Stimulated activated CD4-positive, alpha-beta T cell treated with anti-CD3 and anti-CD28 coated beads, Interleukin-2, amount 100 ng/mL, for 24 hours (primary cell): ENCODE results near the gene ELMO1.

Source experiments
- DNase-seq, 2 donors: peaks; one replicate each; pipeline ENCODE4 v3.0.0-alpha.2; 2020

ELMO1 gene

DNA sequence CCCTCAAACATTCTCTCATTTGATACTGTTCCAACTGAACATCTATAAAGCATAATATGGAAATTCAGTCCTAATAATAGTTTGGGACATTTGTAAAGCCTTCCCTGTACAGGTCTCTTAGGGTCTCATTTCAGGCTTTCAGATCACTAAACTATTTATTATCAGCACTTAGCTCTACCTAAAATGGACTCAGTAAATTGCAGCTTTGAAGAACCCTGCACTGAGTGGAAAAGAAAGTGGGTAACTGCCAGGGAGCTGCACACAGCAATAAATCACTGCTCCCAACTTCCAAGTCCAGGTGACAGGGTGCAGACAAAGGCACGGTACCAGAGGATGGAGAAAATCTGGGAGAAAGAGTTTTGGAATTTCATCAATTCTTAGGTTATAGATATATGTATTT lies 559.5 kb downstream of the ELMO1 start:
- DNase-seq, result no peak

DNA sequence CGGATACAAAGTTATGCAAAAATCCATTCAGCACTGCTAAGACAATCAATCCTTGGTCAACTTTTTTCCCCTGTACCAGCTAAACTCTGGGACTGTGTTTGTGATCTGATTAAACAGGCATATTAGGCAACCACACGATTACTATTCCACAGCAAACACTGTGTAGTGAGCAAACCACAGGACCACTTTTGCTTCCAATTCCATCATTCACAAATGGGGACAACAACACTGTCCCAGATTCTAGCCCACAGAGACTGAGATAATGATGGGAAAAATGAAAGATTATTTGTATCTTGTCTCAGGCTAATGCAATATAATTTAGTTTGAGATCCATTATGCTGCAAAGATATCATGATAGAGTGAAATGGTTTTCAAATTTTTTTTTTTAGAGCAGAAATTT lies 560.7 kb downstream of the ELMO1 start:
- DNase-seq, result no peak

DNA sequence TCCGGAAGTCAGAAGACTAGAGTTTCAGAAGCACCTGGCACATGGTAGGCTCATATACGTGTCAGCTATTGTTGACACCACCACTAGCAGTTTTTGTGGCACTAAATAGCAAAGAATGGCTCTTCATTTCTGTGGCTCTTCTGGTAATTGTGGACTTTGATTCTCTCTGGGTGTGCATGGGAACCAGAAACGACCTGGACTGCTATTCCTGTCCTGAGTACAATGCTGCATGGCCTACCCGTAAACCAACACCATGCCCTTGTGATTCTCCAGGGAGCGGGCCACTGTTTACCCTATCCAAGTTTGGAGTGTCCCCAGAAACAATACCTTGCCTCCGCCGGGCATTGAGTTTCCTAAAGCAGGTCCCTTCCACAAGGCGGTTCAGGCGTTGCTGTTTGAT lies 561.4 kb downstream of the ELMO1 start:
- no peak for DNase-seq

DNA sequence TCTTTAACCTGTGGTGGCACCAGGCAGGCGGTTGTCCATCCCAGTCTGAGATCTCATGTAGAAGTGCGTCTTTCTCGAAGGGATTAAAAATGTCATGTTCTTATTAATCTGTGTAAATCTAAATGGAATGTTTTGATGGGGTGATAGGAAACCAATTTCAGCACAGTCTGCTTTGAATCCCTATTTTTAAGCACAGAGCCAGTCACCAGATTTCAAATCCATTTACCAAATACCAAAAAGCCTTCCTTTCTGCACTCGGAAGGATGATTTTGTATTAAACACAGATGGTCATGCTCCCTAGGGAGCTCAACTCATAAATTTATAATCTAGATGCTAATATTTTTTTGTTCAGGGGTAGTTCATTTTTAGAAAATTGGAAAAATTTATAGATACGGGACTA lies 563.8 kb downstream of the ELMO1 start:
- DNase-seq, result no peak

DNA sequence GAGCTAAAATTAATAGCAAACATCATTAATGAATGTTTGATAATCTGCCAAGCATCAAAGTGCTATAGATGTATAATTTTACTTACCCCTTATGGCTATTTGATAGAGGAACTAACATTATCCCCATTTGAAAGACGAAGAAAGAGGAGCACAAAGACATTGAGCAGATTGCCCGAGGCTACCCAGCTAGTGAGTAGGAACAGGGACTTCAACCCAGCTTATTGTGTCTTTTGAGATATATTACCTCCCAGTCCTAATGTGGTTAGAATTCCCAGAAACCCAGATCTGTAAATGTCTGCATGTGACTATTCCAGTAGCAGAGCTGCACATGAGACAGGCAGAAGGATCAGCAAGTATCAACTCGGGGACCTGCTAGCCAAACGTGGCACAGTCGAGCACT lies 564.3 kb downstream of the ELMO1 start:
- DNase-seq, result no peak

DNA sequence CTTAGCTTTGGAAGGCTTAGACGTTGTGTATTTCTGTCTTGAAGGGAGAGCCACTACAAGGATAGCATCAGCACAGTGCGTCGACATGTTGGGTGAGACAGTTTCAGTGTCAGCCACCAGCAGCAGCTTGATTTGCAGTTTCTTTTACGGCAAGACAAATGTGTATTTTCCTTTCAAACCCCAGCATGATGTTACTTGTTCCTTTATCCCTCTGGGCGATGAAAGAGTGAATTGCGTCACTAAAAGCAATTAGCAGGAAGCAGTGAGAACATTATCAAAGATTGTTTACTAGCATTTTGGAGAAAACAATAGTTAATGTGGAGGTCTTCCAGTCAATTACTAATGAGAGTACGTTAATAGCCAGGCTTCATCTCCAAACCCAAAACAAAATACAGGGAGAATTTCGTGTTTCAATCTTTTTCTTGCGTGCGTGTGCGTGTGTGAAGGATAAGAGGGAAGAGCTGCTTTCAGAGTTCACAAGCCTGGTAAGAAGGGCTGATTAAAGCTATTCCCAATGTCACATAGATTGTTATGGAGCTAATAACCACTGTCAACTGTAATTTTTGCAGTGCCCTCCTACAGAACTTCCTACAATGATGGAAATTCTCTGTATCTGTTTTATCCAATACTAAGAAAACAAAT lies 567.3 kb downstream of the ELMO1 start:
- DNase-seq, result no peak

DNA sequence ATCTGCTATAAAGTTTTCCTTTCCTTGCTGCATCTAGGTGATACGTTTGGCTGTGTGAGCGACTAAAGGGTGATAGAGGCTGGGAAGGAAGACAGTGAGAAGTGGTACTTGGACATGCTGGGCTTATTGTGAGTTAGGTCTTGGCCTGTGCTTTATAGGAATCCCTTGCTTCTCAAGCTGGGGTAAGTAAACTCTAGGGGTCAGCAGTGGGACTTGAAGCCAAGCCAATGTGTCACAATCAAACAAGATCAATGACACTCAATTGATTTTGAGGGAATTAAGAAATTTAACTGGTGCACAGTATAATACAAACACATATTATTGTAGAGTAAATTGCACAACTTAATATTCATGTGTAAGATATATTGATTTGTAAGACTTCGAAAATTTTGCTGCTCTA lies 568.6 kb downstream of the ELMO1 start:
- DNase-seq, result no peak

DNA sequence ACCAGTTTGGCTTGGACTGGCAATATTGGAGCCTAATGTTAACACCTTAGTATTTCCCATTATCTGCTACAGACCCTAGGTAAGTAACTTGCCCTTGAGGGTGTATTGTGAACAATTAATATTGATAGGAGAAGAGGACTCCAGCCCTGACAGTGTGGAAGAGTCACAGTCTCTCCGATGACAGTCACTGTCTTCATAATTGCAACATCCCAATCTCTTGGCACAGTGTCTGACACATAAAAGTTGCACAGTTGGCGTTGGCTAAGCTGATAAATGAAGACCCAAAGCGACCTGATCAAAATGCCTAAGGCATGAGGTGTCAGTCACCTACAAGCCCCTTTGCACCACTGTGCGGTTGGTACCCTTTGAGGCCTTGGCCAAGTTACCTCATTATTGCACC lies 569.6 kb downstream of the ELMO1 start:
- no peak for DNase-seq

DNA sequence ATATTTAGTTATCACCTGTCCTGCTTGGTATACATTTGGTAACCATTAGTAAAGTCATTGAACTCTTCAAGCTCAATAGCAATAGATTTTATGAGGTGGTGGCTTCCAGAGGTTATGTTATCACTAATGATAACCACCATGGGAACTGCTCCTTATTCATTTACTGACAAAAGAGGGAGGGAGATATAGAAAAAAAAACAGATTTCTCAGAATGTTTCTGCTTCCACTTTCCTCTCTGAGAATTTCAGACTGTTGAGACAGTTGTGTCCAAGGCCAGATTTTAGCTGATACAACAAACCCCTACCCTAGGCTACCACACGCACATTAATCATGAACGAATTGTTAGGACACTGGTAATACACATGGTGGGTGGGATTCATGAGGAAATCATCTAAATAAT lies 570.4 kb downstream of the ELMO1 start:
- no peak for DNase-seq

DNA sequence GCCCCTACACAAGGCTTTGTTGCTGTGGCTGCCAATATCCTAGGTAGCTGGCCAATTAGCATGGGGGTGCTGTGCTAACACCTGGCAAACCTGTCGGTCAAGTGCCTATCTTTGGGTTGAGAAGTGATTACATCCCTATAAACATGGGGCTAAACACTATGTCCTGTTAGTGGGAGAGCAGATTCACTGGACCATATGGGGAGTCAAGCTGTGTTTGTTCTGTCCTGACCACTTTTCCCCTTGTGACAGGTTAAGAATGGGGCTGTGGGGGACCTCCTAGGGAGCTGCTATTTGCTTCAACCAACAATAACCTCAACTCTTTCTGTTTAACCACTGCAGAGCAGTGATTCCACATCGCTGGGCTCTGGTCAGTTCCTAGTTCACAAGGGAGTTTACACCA lies 572.9 kb downstream of the ELMO1 start:
- DNase-seq, result no peak

DNA sequence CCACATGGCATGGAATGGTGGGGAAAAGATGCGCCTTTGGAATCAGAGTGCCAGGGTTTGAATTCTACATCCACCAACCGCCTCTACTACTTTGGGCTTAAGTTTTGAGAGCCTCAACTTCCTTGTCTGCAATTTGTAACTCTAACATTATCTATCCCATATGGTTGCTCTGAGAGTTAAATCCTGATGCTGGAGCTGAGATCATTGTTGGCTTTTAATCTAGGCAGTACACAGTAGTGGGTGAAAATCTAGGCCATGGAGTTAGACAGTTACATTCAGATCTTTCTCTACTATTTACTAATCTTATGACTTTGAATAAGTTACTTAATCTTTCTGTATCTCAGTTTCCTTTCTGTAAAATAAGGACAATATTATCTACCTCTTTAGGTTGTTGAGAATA lies 574.6 kb downstream of the ELMO1 start:
- no peak for DNase-seq

DNA sequence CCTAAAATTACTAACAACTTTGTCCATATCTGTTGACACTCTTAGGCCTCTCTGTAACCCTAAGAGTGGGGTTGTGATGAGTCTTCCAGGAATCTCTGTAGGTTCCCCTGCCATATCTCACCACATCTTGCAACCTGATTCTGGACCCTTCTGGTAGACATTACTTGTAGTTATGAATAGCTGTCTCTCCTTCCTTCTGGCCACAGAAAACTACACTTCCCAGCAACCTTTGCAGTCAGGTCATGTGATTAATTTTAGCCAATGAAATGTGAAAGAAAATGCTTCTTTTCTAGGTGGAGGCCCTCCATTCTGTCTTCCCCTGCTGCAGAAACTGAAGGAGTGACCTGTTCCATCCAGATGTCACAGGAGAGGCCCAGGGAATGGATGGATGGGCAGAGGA lies 576.8 kb downstream of the ELMO1 start:
- DNase-seq, result no peak

DNA sequence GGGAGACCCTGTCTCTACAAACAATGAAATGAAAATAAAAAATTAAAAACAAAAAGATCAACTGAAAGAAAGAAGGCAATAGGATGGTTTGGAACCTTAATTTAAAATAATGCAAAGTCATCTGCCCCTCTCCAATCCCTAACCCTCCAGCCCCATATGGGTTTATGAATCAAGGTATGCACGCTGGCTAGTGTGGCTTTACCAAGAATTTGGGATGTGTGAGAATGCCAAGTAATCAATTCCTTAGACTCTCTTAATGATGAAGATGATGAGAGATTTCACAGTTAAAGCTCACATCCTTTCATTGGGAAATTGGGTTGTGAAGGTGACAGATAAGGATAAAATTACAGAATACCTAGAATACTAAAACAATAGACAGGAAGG lies 577.3 kb downstream of the ELMO1 start:
- no peak for DNase-seq

DNA sequence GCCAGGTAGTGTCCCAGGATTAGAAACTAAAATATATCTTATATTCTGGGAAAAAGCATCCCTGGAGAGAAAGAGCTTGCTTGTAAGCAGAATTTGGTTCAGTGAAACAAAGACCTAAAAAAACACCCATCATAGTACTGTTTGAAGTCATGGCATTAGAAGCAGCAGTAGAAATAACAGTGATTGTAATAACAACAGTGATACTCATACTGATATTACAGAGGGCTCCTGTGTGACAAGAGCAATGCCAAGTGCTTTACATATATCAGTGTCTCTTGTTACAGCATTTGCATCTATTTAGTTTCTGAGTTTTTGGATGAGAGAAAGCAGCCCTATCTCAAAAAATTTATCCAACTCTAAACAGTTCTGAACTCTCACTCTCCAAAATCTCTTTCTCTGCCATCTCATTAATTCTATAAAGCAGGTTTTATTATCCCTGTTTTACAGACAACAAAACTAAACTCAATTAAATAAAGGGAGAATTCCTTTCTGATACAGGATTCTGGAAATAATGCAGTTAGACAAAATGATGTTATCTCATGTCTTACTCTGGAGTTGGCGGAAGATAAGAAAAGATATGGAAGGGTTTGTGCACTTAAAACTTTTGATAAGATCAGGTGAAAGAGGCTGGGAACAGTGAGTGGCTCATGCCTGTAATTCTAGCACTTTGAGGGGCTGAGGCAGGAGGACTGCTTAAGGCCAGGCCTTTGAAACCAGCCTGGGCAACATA lies 577.9 kb downstream of the ELMO1 start:
- no peak for DNase-seq

DNA sequence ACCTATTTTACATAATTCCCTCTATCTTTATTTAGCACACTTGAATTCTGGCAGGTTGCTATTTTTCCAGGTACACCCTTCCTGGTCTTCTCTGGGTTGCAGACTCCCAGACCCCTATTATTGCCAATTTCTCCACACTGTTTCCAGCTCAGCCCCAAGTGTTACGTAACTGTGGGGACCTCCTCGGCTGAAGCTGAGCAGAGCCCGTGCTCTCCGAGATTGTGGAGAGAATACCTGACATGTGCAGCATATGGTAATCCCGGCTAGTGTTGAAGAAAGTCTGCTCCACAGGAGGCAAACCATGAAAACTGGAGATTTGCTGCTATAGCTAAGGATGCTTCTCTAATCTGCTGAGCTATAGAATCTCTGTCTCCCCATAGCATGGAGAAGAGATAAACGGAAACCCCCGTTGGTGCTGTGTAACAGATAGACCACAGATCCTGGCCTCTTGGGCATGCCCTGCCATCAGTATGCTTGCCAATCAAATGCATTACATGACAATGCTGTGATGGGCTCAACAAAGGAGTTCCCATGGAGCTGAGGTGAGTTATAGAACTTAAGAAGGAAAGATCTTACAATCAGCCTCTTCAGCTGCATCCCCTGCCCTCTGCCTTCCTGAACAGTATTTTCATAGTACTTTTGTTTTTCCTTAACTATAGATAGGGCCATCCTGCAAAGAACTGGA lies 579.8 kb downstream of the ELMO1 start:
- DNase-seq, result no peak

DNA sequence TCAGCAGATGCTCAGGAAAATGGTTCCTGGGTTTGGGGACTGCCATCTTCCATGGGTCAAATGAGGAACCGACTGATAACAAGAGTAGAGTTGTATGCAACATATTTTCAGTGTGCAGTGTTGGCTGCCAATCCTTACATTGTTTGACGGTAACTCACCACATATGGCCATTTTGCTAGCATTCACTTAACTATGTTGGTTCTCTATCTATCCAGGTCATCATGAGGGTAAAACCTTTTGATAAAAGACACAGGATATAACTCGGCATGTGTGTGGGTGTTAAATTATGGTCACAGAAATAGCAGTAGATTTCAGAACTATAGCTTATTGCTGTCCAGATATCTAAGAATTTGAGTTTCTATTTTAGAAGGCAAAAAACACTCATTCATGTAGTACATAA lies 583.6 kb downstream of the ELMO1 start:
- no peak for DNase-seq

DNA sequence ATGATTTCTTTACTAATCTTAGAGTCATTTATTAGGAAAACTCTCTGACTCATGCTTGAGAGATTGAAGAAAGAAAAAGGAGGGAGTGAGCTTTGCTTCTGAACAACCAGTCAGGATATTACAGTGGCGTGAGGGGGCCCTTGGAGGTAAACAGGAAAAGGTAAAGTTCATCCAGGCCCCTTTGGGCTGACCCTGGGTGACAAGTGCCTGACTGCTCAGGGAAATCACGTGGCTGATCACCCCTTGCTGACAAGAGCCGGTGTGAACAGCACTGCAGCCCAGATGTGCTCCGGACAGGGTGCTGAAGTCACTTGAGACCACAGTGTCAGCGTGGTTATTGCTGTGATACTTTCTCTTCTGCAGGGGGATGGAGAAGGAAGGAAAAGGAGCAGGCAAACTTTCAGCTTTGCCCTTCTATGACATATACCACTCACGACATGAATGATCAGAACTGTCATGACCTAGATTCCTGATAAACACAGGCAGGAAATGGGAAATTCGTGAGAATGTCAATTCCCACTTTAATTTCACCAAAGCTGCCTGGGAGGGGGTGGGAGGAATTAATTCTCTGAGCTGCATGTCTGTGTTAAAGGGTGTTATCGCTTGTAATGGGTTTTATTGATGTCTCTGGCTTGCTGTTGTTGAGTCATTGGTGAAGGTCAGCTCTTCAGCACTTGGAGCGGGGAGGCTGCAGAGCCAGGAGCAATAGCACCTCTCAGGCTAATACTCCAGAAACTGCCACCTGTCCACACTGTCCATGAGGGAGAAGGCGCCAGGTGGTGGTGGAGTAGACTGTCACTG lies 584.6 kb downstream of the ELMO1 start:
- DNase-seq, result no peak

DNA sequence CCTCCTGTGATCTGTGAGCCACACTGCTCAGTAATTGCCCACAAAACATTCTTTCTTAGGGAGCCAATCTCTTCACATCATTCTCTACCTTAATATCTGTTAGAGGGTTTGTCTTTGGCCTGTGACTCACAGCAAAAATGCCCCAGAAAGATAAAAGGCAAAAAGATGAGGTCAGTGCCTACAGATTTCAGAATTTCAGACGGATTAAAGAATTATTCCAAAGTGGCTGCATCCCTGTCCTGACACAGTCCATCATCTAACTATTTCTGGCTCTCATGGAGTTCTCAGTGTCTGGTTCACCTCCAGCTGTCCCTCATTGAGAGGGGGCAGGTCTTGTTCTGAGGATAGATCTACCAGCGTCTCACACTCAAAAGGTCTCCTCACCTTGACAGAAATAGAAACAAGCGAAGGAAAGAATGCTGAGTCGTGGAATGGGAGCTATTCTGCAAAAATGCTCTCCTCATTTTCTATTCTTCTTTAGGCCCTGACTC lies 585.8 kb downstream of the ELMO1 start:
- DNase-seq, result no peak

DNA sequence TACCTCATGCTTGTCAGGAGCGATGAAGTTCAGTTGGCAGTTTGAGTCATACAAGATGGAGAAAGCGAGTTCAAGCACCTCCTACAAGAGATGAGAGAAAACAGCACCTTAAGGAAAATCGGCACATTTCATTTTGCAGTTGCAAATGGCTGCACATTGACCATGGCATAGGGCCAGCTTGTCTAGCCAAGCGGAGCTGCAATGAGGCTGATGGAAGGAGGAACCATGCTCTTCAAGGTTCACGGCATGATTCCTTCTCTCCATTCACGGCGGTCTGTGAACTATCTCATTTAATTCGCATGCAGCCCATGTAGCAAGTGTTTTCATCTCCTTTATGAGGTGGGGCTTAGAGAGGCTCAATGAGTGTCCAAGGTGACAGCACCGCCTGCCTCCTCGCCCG lies 587.0 kb downstream of the ELMO1 start:
- DNase-seq, result no peak

DNA sequence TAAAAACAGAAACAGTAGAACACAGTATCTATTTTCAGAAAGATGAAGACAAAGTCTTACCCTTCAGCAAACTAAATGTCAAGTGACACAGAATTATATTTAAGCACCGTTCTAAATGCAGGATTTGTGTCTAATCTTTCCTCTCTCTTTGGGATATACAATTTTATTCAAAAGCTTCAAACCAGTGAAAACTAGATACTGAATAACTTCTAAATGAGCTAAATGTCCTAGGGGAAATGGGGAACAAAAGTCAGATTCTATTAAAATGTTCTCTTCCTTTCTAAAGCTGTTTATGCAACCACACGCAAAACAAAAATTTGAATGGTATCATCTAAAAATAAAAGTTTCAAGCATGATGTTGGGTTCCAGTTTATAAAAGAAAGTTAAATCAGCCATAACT lies 588.0 kb downstream of the ELMO1 start:
- DNase-seq, result no peak

DNA sequence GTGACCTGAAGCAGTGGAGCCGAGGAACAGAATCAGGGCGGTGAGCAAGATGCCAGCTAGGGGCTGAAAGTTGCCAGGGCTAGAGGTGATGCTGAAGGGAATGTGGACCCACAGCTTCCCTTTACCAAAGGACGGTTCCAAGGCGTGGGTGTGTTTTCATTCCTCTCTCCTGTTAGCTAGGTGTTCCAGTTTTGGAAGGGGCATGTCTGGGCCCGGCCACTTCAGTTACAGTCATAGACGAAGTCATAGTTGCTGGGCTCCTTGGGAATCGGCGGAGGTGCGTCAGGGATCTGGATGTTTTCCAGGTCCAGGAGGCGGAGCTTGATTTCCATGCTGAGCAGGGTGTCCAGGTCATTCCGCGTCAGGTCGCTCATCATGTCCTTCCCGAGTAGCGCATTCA lies 593.3 kb downstream of the ELMO1 start:
- no peak for DNase-seq

DNA sequence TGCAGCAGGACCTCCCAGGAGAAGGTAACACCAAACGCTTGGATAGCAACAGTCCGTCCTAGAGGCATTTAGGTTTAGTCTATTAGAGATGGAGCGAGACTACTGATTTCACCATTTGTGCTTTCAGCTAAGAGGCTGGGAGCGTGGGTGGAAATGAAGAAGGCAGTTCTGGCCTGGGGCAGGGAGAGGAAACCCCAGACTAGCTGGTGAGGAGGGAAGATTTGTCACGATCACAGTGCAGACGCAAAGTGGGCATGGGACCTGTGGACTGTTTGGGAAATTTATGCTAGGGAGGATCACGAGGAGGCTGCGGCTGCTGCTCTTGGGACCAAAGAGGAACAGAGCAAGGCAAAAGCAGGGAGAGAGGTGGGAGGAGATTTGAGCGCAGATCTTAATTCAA lies 594.0 kb downstream of the ELMO1 start:
- no peak for DNase-seq

DNA sequence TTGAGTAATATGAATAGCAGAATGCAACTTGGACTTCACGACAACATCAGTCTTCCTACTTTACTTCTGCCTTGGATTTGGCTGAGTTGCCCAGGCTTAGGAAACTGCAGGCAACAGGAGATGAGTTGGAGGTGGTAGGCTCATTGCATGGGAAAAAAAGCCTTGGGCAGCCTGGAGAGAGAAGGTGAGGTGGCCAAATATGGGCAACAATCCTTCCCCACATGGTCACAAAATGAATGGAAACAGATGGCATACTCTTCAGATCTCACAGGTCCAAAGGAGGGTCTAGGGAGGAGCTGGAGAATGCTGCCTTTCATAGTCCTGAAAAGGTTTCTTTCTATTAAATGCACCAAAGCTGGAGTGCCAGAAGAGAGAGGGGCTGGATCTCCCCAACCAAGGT lies 595.7 kb downstream of the ELMO1 start:
- no peak for DNase-seq

DNA sequence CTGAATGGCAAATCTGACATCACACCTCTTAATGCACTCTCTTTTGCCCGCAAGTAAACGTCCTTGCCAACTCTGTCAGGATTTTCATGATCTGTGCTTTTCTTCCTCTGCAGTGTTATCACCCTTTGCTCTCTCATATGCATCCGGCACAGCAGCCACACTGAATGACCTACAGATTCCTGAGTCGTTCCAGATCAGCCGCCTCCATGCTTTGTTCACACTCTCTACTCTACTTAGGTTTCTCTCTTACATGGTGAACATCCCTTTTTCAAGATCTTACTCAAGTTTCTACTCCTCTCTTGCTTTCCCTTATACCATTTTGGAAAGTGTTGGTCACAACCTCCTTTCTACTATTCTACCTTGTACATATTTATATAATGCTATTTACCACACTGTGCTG lies 596.6 kb downstream of the ELMO1 start:
- peak; percentile 20 to 30 for DNase-seq
